IgD-negative memory B cell (primary cell): Measurements from ENCODE around the gene ALDH1A3. TPM values are rescaled to one million over a fixed set of nuclear protein-coding genes. Genes with fewer than 3 reads are reported as not detected.

Experiments used
- H3K27ac Mint-ChIP-seq, 3 donors: one replicate each; pipeline ENCODE4 v1.8.0; 2020 to 2022; ENCODE audit warnings: mild to moderate bottlenecking in 3 of 3, mixed read lengths in 3 of 3, moderate library complexity in 1 of 3
- H3K27me3 Mint-ChIP-seq: one replicate; pipeline ENCODE4 v1.8.0; 2021; ENCODE audit warnings: mixed read lengths
- H3K36me3 Mint-ChIP-seq: one replicate; pipeline ENCODE4 v1.8.0; 2020; ENCODE audit warnings: mild to moderate bottlenecking, mixed read lengths
- H3K4me1 Mint-ChIP-seq, 3 donors: one replicate each; pipeline ENCODE4 v1.8.0; 2020 to 2022; ENCODE audit warnings: mixed read lengths in 3 of 3, mild to moderate bottlenecking in 1 of 3
- H3K4me3 Mint-ChIP-seq, 4 donors: one replicate each; pipeline ENCODE4 v1.8.0; 2020 to 2022; ENCODE audit warnings: mild to moderate bottlenecking in 4 of 4, mixed read lengths in 4 of 4, moderate library complexity in 3 of 4
- H3K9me3 Mint-ChIP-seq, 3 donors: one replicate each; pipeline ENCODE4 v1.8.0; 2020 to 2021; ENCODE audit warnings: mixed read lengths in 3 of 3, mild to moderate bottlenecking in 1 of 3
- polyA plus RNA-seq: library from polyadenylated mRNA; unstranded; fragments of 300-500 nt; fragmentation: Illumina TruSeq; gene quantifications from one replicate; pipeline ENCODE4 v1.2.3, GENCODE V29; 2021

The ALDH1A3 gene
- polyA plus RNA-seq, 1 donor from 2014 or later: not detected

DNA sequence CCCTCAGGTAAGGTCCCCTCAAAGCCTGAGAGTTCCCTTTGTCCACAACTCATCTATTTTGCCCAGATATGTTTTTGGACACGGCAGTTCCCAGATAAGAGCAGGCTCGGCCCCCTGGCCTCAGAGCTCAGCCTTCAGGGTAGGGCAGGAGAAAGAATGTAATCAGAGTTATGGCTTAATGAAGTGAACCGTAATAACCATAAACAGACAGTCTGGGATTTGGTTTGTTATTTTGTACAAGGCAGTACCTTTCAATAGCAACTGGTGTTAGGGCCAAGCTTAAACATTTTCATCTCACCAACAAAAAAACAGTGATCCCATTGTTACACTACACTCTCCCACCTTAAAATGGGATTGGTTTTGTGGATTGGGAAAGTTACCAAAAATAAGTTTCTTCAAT lies 12.2 kb upstream of the ALDH1A3 start:
- H3K4me3 Mint-ChIP-seq: no peak overlapping the region
- no peak overlapping the region for H3K27ac Mint-ChIP-seq
- no peaks in the 10 kb centered on the region for H3K27me3 Mint-ChIP-seq
- H3K36me3 Mint-ChIP-seq: peaks cover 2% of the 10 kb centered on the region
- H3K9me3 Mint-ChIP-seq: peaks cover 4 to 12% (median 5%) of the 10 kb centered on the region in 3 donors
- H3K4me1 Mint-ChIP-seq: no peaks in the 10 kb centered on the region

DNA sequence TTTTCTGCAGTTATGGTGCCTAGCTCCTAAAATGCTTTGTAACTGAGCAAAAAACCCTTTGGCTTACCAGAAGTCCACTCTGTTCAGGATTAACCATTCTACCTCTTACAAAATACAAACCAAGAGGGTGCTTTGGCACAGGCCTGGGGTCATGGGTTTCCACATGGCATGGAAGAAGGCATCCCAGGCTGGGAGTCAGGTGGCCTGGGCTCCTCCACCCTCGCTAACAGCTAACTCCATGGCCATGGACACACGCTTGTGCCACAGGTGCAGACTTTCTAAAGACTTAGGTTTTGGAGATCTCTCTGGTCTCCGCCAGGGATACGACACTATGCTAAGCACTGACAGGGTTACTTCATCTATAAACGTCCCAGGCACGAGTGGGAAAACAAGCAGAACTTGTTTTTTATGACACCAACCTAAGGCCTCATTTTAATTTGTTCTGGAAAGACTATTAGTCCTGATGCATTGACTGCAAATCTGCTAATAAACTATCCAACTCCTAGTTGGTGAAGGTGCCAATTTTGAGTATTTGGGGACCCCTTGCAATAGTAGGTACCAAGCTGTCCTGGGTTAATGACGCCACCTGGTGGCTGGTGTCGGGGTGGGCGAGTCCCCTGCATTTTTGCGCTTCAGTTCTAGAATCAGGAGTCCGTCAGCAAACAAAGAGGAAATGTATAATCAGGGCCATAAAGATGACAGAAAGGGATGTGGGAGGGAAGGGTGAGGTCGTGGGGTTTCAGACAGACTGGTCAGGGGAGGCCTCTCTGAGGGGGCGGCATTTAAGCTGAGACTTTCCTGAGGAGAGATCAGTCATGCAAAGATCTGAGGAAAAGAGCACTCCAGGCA lies 10.3 kb upstream of the ALDH1A3 start:
- Mint-ChIP-seq H3K36me3 (peaks cover 2% of the 10 kb centered on the region), H3K27me3 (no peaks in the 10 kb centered on the region), H3K4me1 (peaks cover 0 to 3% (median 2%) of the 10 kb centered on the region in 3 donors), H3K27ac (no peak overlapping the region), H3K4me3 (no peak overlapping the region), H3K9me3 (peaks cover 4 to 12% (median 5%) of the 10 kb centered on the region in 3 donors)

DNA sequence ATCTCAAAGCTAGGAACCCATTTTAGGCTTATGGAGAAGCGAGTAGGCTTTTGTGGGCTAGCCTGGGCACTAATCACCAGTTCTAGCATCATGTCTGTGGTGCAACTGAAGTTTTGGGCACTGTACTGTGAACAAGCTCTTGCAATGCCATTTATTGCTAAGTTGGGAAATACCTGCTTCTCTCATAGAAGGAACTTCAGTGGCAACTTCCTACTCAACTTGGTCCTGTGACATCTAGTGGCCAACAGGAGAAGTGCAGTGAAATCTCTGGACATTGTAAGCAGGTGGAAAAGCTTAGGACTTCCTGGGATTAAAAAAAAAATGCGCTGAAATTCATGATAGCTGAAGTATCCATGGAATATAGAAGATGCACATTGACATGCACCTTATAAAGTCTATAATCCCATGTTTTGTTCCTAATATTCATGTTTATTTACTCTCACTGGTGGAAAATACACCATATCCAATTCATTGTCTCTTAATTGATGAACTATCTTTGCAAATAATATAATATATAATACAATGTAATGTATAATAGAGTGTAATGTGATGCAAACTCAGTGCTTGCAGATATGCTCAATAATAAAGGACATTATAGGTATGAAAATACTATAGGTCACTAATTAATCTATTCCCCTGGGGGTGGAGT lies 6.5 kb upstream of the ALDH1A3 start:
- Mint-ChIP-seq H3K36me3 (peaks cover 4% of the 10 kb centered on the region), H3K4me1 (peaks cover 0 to 3% (median 2%) of the 10 kb centered on the region in 3 donors), H3K27ac (no peak overlapping the region), H3K4me3 (no peak overlapping the region), H3K27me3 (peaks cover 27% of the 10 kb centered on the region), H3K9me3 (peaks cover 4 to 12% (median 5%) of the 10 kb centered on the region in 3 donors)

DNA sequence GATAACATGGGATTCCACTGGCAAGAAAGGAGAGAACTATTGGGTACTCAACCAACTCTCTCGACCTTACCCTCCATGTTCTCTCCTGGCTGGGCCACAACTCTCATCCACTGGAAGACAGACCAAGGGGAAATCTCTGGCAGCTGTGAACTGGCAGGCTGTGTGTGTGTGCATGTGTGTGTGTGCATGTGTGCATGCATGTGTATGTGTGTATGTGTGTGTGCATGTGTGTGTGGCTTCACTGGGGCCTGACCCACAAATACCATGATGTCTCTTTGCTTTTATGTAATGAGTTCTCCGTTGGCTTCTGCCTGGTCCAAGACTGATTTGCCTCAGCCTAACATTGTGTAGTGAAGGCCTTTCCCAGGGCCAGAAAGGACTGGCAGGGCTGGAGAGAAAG lies 4.1 kb upstream of the ALDH1A3 start:
- Mint-ChIP-seq H3K27ac (no peak overlapping the region), H3K36me3 (peaks cover 4% of the 10 kb centered on the region), H3K4me1 (peaks cover 0 to 9% (median 3%) of the 10 kb centered on the region in 3 donors), H3K9me3 (no peaks in the 10 kb centered on the region), H3K27me3 (peaks cover 37% of the 10 kb centered on the region), H3K4me3 (peak overlapping the region in 1 of 4 donors; percentile 23)

DNA sequence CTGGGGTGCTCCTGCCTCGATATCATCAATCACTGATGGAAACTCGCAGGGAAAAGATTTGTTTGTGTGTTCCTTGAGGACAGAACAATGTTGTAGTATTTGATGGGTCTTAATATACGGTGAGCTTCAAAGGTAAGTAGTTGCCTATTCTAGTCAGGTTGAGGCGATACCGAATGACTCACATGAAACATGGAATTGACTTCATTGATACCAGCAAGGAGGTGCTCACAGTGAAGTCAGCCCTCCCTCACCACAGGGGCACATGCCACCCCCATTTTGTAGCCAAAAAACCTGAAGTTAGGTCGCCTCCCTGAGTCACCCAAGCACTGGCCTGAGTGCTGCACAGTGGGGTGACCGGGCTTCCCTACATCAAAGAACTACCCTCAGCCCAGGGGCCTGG lies 3.7 kb upstream of the ALDH1A3 start:
- Mint-ChIP-seq H3K27ac (no peak overlapping the region), H3K27me3 (peaks cover 41% of the 10 kb centered on the region), H3K4me1 (peaks cover 1 to 10% (median 3%) of the 10 kb centered on the region in 3 donors), H3K9me3 (no peaks in the 10 kb centered on the region), H3K36me3 (peaks cover 4% of the 10 kb centered on the region), H3K4me3 (no peak overlapping the region)

DNA sequence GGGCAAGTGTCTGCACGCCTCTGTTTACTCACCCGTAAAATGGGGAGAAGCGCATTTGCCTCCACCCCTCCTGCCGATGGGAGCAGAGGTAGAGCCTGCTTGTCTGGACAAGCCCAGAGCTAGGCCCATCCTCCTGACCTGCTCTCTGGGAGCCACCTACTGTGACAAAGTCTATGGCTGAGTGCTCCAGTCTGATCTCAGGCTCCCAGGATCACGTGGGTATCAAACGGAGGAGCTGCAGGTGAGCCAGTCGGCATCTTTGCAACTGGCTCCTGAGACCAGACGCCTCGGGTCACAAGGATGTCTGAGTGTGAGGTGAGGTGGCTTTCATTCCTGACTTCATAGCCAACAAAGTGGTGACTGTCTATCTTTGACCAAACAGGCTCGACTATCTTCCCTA lies 2.1 kb upstream of the ALDH1A3 start:
- Mint-ChIP-seq H3K4me1 (peaks cover 3 to 10% (median 4%) of the 10 kb centered on the region in 3 donors), H3K27ac (peak overlapping the region in 1 of 3 donors; percentile 46), H3K36me3 (peaks cover 2% of the 10 kb centered on the region), H3K27me3 (peaks cover 54% of the 10 kb centered on the region), H3K9me3 (no peaks in the 10 kb centered on the region), H3K4me3 (no peak overlapping the region)

DNA sequence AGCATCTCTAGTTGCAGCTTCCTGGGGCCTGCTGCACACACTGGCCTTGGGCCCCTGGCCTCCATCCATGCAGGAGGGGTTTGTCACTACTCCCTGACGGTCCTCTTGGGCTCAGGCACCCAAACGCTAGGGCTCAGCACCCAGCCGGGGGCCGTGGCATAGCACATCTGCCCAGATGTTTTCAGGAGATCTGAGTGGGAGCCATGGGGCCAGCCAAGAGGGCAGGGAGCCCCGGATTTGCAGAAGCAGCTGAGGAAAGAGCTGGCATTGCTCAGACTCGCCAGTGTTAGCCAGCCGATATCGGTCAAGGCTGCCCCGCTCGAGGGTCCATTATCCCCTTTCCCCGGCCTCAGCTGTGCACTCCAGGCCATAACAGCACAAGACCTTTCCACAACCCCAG lies 1.5 kb upstream of the ALDH1A3 start:
- H3K36me3 Mint-ChIP-seq: peaks cover 2% of the 10 kb centered on the region
- no peaks in the 10 kb centered on the region for H3K9me3 Mint-ChIP-seq
- no peak overlapping the region for H3K27ac Mint-ChIP-seq
- H3K27me3 Mint-ChIP-seq: peaks cover 56% of the 10 kb centered on the region
- peak overlapping the region in 2 of 4 donors; percentile 58 to 87 for H3K4me3 Mint-ChIP-seq
- peaks cover 2 to 7% (median 4%) of the 10 kb centered on the region in 3 donors for H3K4me1 Mint-ChIP-seq

DNA sequence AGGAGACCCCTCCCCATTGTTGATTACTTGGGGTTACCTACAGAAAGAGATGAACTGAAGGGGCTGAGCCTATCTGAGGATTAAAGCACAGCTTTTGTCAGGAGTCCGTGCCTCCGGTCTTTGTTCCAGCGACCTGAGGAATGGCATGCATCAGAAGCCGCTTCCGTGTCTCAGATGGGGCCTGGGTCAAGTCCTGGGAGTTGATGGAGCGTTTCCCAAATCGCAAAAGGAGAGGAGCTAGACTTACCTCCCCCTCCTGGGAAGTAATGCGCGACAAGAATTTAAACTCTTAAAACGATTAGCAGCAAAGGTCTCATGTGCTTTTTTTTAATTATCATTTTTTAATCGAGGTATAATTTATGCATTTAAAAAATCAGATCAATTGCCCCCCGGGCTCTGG lies 983 bp upstream of the ALDH1A3 start:
- H3K36me3 Mint-ChIP-seq: peaks cover 2% of the 10 kb centered on the region
- H3K4me1 Mint-ChIP-seq: peaks cover 2 to 7% (median 4%) of the 10 kb centered on the region in 3 donors
- H3K27me3 Mint-ChIP-seq: peaks cover 58% of the 10 kb centered on the region
- H3K9me3 Mint-ChIP-seq: no peaks in the 10 kb centered on the region
- H3K27ac Mint-ChIP-seq: no peak overlapping the region
- peak overlapping the region; percentile 58 to 88 (median 84) for H3K4me3 Mint-ChIP-seq

DNA sequence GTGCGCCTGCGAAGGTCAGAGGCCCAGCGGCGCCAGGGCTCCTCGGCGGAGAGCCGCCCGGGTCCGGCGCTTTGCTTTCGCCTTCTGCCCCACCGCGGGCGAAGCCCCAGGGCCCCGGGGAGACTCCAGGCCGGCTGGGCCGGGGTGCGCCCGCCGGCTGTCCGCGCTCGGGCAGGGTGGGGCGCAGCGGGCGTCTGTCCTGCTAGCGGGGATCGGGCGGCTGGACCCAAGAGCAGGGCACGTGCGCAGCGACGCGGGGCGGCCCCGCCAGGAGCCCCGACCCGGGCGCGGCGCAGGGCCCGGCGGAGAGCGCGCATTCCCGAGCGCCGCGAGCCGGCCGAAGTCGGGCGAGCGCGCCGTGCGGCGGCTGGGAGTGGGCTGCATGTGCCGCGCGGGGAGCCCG lies 569 bp upstream of the ALDH1A3 start:
- Mint-ChIP-seq H3K36me3 (peaks cover 2% of the 10 kb centered on the region), H3K9me3 (no peaks in the 10 kb centered on the region), H3K4me3 (peak overlapping the region in 3 of 4 donors; percentile 58 to 88 (median 87)), H3K27ac (no peak overlapping the region), H3K4me1 (peaks cover 2 to 7% (median 4%) of the 10 kb centered on the region in 3 donors), H3K27me3 (peaks cover 61% of the 10 kb centered on the region)

DNA sequence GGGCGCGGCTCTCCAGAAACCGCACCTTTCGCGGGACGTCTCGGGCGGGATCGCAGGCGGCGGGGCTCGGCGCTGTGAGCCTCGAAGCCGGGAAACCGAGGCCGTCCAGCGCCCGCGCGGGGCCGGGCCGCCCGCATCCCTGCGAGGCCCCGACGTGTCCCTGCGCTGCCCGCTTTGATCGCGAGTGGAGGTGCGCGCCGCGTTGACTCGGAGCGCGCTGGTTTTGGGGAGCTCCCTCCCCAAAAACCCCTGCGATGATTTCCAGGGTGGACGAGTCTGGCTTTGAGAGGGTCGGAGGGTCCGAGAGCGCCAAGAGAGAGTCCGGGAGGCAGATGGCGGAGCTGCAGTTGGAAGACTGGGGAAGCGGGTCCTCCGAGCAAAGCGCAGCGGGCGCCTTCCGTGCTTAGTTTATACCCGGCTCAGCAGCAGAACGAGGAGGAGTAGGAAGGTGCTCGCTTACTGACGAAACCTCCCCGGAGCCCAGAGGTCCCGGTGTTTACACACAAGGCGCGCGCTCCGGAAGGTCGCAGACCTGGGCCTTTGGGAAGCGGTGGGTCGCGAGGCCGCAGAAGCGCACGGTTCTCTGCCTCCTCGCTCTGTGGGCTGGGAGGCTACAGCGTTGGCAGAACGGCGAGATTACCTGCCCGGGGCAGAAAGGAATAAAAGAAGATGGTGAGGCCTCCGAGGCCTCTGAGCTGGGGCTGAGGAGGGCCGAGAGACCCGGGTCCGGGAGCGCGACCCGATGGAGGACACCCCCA lies 687 bp downstream of the ALDH1A3 start:
- Mint-ChIP-seq H3K4me3 (peak overlapping the region; percentile 41 to 79 (median 58)), H3K4me1 (peaks cover 2 to 7% (median 4%) of the 10 kb centered on the region in 3 donors), H3K27me3 (peaks cover 65% of the 10 kb centered on the region), H3K27ac (no peak overlapping the region), H3K36me3 (peaks cover 2% of the 10 kb centered on the region), H3K9me3 (no peaks in the 10 kb centered on the region)

DNA sequence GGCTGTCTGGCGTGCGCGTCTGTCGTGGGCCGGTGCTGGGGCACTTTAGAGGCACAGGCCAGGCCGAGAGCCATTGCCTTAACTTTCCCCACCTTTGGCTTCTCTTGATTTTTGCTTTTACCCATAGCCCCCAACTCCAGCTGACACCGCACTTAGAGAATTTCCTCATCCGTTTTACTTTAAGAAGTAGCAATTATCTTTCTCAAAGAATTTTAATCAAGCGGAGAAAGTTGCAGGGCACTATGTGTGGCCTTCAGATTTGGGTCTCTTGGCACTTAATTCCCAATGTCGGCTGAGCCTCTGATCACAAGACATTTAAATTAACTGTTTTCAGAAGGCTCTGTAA lies 1.2 kb downstream of the ALDH1A3 start:
- Mint-ChIP-seq H3K4me3 (peak overlapping the region; percentile 43 to 79 (median 62)), H3K9me3 (no peaks in the 10 kb centered on the region), H3K27ac (no peak overlapping the region), H3K36me3 (no peaks in the 10 kb centered on the region), H3K27me3 (peaks cover 65% of the 10 kb centered on the region), H3K4me1 (peaks cover 2 to 7% (median 4%) of the 10 kb centered on the region in 3 donors)

DNA sequence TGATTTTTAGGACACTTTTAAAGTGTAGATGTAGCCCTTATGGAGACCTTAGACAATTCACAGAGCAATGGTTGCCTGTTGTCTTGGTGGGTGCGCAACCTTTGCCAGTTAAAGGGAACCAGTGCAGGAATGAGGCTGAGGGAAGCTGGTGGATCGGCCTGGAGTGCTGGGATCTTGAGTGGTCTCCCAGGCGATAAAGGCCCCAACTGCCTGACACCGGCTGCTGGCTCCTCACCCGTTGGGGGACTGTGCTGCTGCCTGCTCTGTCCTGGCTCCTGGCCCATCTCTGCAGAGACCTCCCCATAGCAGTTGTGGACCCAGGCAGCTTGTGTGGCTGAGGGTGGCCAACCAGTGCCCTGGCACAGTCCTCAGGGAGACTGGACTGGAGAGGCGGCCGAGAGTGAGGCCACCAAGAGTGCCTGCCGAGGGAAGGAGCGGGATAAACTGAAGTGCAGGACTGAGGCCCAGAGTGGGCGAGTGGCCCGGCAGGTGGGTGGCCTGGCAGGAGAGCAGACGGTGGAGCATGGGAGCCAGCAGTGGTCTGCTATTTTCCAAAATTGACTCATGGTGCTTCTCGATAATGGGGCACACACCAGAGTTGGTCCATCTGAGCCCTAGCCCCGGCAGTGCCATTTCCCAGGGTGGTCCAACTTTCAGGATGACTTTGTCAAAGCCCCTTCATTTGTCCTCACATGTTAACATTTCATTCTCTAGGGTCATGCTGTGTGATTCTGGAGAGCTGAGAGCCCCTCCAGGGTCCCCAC lies 2.1 kb downstream of the ALDH1A3 start:
- Mint-ChIP-seq H3K36me3 (no peaks in the 10 kb centered on the region), H3K4me1 (peaks cover 2 to 7% (median 4%) of the 10 kb centered on the region in 3 donors), H3K27me3 (peaks cover 63% of the 10 kb centered on the region), H3K4me3 (peak overlapping the region in 2 of 4 donors; percentile 43 to 57), H3K27ac (peak overlapping the region in 1 of 3 donors; percentile 78), H3K9me3 (no peaks in the 10 kb centered on the region)

DNA sequence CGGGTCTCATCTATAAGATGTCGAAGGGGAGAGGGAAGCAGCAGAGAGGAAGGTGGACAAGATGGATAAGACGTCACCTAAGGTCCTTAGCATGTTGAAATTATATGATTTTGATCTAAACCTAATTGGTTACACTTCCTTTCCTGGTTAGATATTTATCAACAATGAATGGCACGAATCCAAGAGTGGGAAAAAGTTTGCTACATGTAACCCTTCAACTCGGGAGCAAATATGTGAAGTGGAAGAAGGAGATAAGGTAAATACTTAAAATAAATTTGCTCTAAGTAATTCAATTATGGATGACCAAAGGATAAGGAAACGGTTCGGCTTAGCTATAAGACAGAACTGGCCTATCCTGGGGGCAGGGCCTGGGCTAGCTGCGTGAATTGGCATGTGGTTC lies 5.5 kb downstream of the ALDH1A3 start:
- no peak overlapping the region for H3K4me3 Mint-ChIP-seq
- peaks cover 4 to 6% (median 5%) of the 10 kb centered on the region in 3 donors for H3K4me1 Mint-ChIP-seq
- H3K9me3 Mint-ChIP-seq: no peaks in the 10 kb centered on the region
- no peaks in the 10 kb centered on the region for H3K36me3 Mint-ChIP-seq
- peaks cover 60% of the 10 kb centered on the region for H3K27me3 Mint-ChIP-seq
- no peak overlapping the region for H3K27ac Mint-ChIP-seq

DNA sequence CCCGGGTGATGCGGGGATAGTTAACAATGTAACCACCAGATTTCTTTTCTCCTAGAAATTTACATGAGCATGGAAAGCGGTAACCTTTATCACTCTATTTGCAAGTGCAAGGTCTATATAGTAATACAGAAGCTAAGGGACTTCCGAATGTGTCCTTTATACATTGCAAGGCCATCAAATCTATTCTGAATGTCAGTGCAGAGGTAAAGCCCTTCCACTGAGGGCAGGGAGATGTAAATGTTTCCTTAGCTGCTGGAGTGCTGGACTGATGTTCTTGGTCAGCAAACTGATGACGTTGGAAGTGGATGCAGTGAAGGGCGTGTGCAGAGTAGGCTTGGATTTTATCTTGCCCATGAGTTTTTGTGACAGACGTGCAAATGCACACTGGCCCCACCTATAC lies 6.2 kb downstream of the ALDH1A3 start:
- Mint-ChIP-seq H3K4me1 (peaks cover 2 to 4% (median 3%) of the 10 kb centered on the region in 3 donors), H3K27ac (no peak overlapping the region), H3K9me3 (no peaks in the 10 kb centered on the region), H3K4me3 (no peak overlapping the region), H3K36me3 (no peaks in the 10 kb centered on the region), H3K27me3 (peaks cover 58% of the 10 kb centered on the region)
